SK-N-SH (cell line): ENCODE data around the gene RAB3D. TPM values are rescaled to one million over a fixed set of nuclear protein-coding genes. Genes with fewer than 3 reads are reported as not detected.

Source experiments
- CTCF ChIA-PET: fragments of 300-600, 350-600 bp; formaldehyde crosslinking; extraction: SDS; loops from one replicate; lab custom pipeline; 2021; lab: Yijun Ruan, JAX
- POLR2A ChIA-PET: fragments of 350-600 bp; sonication (Branson Sonifier 250); formaldehyde crosslinking; extraction: SDS; loops from one replicate; lab custom pipeline; 2020; ENCODE audit warnings: antibody characterized with exemption, inconsistent platforms; lab: Yijun Ruan, JAX
- DNase-seq: peaks from one replicate; pipeline ENCODE4 v3.0.0; 2012
- H2AFZ ChIP-seq: fragments of 200-600 bp; sonication (generic); 2 replicates; pipeline ENCODE4 v1.8.1; 2016; ENCODE audit warnings: antibody characterized with exemption, mild to moderate bottlenecking, low read depth
- H3F3A ChIP-seq: fragments of 200-600 bp; sonication (generic); replicated peaks from 2 replicates; pipeline ENCODE3; 2016; ENCODE audit warnings: antibody characterized with exemption, mild to moderate bottlenecking; ENCODE audit not compliant: insufficient read depth
- H3K27ac ChIP-seq, 2 experiments: fragments of 200-500 bp in 1 of 2; fragments of 200-600 bp in 1 of 2; sonication (Bioruptor generic) in 1 of 2; sonication (generic), shearing (Covaris generic) in 1 of 2; 2 replicates each; pipeline versions ENCODE4 v1.5.1 to v1.6.1; 2014 to 2016; ENCODE audit warnings: low read depth in 2 of 2, inconsistent platforms in 1 of 2, low read length in 1 of 2, mild to moderate bottlenecking in 1 of 2, mixed read lengths in 1 of 2
- H3K27me3 ChIP-seq: fragments of 200-600 bp; sonication (generic), shearing (Covaris generic); 2 replicates; pipeline ENCODE4 v1.6.1; 2016; ENCODE audit warnings: mixed run types; ENCODE audit not compliant: insufficient read depth
- H3K36me3 ChIP-seq, 2 experiments: fragments of 200-500 bp in 1 of 2; fragments of 200-600 bp in 1 of 2; sonication (Bioruptor generic) in 1 of 2; sonication (generic) in 1 of 2; replicated peaks in 1 of 2; 2 replicates each; pipeline versions ENCODE3 to v1.5.1; 2014 to 2016; ENCODE audit warnings: low read length in 1 of 2, mild to moderate bottlenecking in 1 of 2; ENCODE audit not compliant: insufficient read depth in 2 of 2, control insufficient read depth in 1 of 2
- H3K4me1 ChIP-seq, 2 experiments: fragments of 200-500 bp in 1 of 2; fragments of 200-600 bp in 1 of 2; sonication (Bioruptor generic) in 1 of 2; sonication (generic), shearing (Covaris generic) in 1 of 2; 2 replicates each; pipeline versions ENCODE4 v1.5.1 to v1.6.1; 2014 to 2016; ENCODE audit warnings: low read depth in 1 of 2, low read length in 1 of 2, mixed run types in 1 of 2; ENCODE audit not compliant: insufficient read depth in 2 of 2, control insufficient read depth in 1 of 2
- H3K4me2 ChIP-seq: fragments of 200-600 bp; sonication (generic), shearing (Covaris generic); 2 replicates; pipeline ENCODE4 v1.6.1; 2017; ENCODE audit warnings: mixed run types
- H3K4me3 ChIP-seq, 2 experiments: fragments of 200-500 bp in 1 of 2; fragments of 200-600 bp in 1 of 2; sonication (Bioruptor generic) in 1 of 2; sonication (generic), shearing (Covaris generic) in 1 of 2; 2 replicates each; pipeline versions ENCODE4 v1.5.1 to v1.8.1; 2014 to 2016; ENCODE audit warnings: low read depth in 2 of 2, inconsistent platforms in 1 of 2, low read length in 1 of 2, mild to moderate bottlenecking in 1 of 2, mixed read lengths in 1 of 2, moderate library complexity in 1 of 2
- H3K79me2 ChIP-seq: fragments of 200-600 bp; sonication (generic); 2 replicates; pipeline ENCODE4 v1.8.1; 2017; ENCODE audit warnings: mild to moderate bottlenecking; ENCODE audit not compliant: insufficient read depth
- H3K9ac ChIP-seq: fragments of 200-600 bp; sonication (generic); 2 replicates; pipeline ENCODE4 v1.6.1; 2017; ENCODE audit warnings: mixed run types
- H3K9me2 ChIP-seq: fragments of 200-600 bp; sonication (generic); 2 replicates; pipeline ENCODE4 v1.6.1; 2017; ENCODE audit warnings: mixed run types
- H3K9me3 ChIP-seq: fragments of 200-600 bp; sonication (generic); 2 replicates; pipeline ENCODE4 v1.6.1; 2017; ENCODE audit warnings: mixed run types, mild to moderate bottlenecking, moderate library complexity
- H4K20me1 ChIP-seq: fragments of 200-600 bp; sonication (generic); 2 replicates; pipeline ENCODE4 v1.6.1; 2017; ENCODE audit warnings: mild to moderate bottlenecking, mixed run types; ENCODE audit not compliant: insufficient read depth
- ELF1 ChIP-seq: IDR thresholded peaks from 2 replicates; pipeline ENCODE4 v1.4.0; 2012
- EZH2phosphoT487 ChIP-seq: fragments of 200-600 bp; sonication (generic); IDR thresholded peaks from 2 replicates; pipeline ENCODE4 v1.6.1; 2017; ENCODE audit warnings: low read depth, mixed run types, mild to moderate bottlenecking, antibody characterized with exemption, moderate library complexity, borderline replicate concordance
- FOSL2 ChIP-seq: IDR thresholded peaks from 2 replicates; pipeline ENCODE4 v1.4.0; 2012; ENCODE audit warnings: low read depth, mild to moderate bottlenecking, moderate library complexity, borderline replicate concordance
- IRF3 ChIP-seq: fragments of 150-350 bp; IDR thresholded peaks from 2 replicates; pipeline ENCODE4 v1.6.1; 2016; ENCODE audit warnings: mild to moderate bottlenecking, low read depth, low read length
- JUND ChIP-seq: IDR thresholded peaks from 2 replicates; pipeline ENCODE4 v1.4.0; 2012
- NRF1 ChIP-seq: IDR thresholded peaks from 2 replicates; pipeline ENCODE4 v1.6.1; 2012; ENCODE audit warnings: low read depth, mild to moderate bottlenecking, low read length
- RCOR1 ChIP-seq: fragments of 150-350 bp; IDR thresholded peaks from 2 replicates; pipeline ENCODE4 v1.6.1; 2017; ENCODE audit warnings: antibody characterized with exemption, low read length
- RFX5 ChIP-seq: IDR thresholded peaks from 2 replicates; pipeline ENCODE4 v1.6.1; 2012; ENCODE audit warnings: mild to moderate bottlenecking, improper control_type of control experiment, low read length
- RXRA ChIP-seq: IDR thresholded peaks from 2 replicates; pipeline ENCODE4 v1.4.0; 2012; ENCODE audit warnings: low read depth, mild to moderate bottlenecking, borderline replicate concordance
- TCF12 ChIP-seq: IDR thresholded peaks from 2 replicates; pipeline ENCODE4 v1.4.0; 2012
- WGBS: methylation state at CpG from one replicate; pipeline ENCODE4 v1.1.6; 2017; ENCODE audit warnings: low lambda C conversion rate; 5-methylcytosine and 5-hydroxymethylcytosine counted together
- polyA plus RNA-seq, 3 experiments: library from polyadenylated mRNA; depleted of rRNA; stranded (reverse); fragments of >200 nt; gene quantifications; 2 replicates each; pipeline ENCODE4 v1.2.3, GENCODE V29; 2012
- TF ChIP-seq, protein P1 (sequence below): IDR thresholded peaks from 2 replicates; pipeline ENCODE4 v1.6.1; 2012; ENCODE audit warnings: mild to moderate bottlenecking, low read depth, low read length, moderate library complexity
- TF ChIP-seq, protein P2 (sequence below): IDR thresholded peaks from 2 replicates; pipeline ENCODE4 v1.4.0; 2012; ENCODE audit warnings: low read depth, borderline replicate concordance

RAB3D gene
- polyA plus RNA-seq, 1 of the 3 experiments (the other 2 are of a cell fraction): 27.0 TPM

- TF ChIP-seq ELF1: peak; percentile 57
- TF ChIP-seq TCF12: peak; percentile 65; the same call in 1 of the 2 replicates
- TF ChIP-seq, protein P1, sequence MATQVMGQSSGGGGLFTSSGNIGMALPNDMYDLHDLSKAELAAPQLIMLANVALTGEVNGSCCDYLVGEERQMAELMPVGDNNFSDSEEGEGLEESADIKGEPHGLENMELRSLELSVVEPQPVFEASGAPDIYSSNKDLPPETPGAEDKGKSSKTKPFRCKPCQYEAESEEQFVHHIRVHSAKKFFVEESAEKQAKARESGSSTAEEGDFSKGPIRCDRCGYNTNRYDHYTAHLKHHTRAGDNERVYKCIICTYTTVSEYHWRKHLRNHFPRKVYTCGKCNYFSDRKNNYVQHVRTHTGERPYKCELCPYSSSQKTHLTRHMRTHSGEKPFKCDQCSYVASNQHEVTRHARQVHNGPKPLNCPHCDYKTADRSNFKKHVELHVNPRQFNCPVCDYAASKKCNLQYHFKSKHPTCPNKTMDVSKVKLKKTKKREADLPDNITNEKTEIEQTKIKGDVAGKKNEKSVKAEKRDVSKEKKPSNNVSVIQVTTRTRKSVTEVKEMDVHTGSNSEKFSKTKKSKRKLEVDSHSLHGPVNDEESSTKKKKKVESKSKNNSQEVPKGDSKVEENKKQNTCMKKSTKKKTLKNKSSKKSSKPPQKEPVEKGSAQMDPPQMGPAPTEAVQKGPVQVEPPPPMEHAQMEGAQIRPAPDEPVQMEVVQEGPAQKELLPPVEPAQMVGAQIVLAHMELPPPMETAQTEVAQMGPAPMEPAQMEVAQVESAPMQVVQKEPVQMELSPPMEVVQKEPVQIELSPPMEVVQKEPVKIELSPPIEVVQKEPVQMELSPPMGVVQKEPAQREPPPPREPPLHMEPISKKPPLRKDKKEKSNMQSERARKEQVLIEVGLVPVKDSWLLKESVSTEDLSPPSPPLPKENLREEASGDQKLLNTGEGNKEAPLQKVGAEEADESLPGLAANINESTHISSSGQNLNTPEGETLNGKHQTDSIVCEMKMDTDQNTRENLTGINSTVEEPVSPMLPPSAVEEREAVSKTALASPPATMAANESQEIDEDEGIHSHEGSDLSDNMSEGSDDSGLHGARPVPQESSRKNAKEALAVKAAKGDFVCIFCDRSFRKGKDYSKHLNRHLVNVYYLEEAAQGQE: no peak; the same call in 1 of the 2 replicates
- TF ChIP-seq RXRA: no peak
- peak; percentile 78; the same call in 1 of the 2 replicates for TF ChIP-seq FOSL2
- no peak for TF ChIP-seq EZH2phosphoT487
- peak; percentile 77 for TF ChIP-seq IRF3
These were observed 6.9 kb upstream of the RAB3D start, which contains the start of the genes CCDC159 and TMEM205 (continued) for GRCh38 chr19:11346104-11346940.

DNA sequence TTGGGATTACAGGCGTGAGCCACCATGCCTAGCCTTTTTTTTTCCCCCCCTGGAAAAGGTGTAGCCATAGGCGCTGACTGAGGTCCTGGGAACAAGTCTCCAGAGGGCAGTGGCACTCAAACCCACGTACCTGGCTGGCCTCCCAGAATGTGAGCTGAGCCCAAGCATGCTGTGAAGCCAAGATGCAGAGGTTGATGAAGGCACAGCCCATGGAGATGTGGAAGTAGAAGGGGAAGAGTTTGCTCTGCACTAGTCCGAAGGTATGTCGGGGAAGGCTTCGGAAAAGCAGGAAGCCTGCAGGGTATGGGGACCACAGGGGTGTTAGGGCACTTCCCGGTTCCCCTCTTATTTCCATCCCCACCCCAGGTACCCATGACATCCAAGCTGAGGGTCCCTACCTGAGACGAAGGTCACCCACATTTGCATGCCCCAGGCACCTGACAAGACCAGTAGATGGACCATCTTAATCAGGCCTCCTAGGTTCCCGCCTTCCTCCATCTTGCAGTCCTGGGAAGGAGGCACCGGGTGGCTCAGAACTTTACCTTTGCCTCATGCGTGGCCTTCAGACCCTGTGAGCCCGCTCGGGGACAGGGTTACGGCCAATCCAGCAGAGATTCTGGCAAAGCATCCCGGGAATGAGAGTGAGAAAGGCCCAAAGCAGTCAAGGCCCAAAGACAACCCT is 5.8 kb upstream of the RAB3D start:
- Histone ChIP-seq H3F3A (peaks cover 18% of the 10 kb centered on the region), H4K20me1 (peaks cover 7% of the 10 kb centered on the region), H3K79me2 (no peaks in the 10 kb centered on the region), H3K27me3 (no peaks in the 10 kb centered on the region), H2AFZ (0 out of 2 replicates have a peak overlapping the region, but pooled peaks have one; percentile 77), H3K36me3 (peaks cover 4 to 10% of the 10 kb centered on the region in 2 experiments), H3K9me3 (no peaks in the 10 kb centered on the region), H3K27ac (peak overlapping the region; percentile 58 to 60; a peak in 2 of 4 replicates), H3K9ac (peak overlapping the region; percentile 76), H3K4me1 (peaks cover 13 to 14% of the 10 kb centered on the region in 2 experiments; a peak in 2 of 4 replicates), H3K9me2 (no peaks in the 10 kb centered on the region), H3K4me3 (peak overlapping the region; percentile 74 to 96), H3K4me2 (peak overlapping the region; percentile 85)
- ChIA-PET POLR2A (interaction anchor here (0.6 to 2.3 kb wide), 4 partner anchors 20 to 38 kb away, joined by 3 to 15 read pairs (median 4); partner anchors contain the start of genes EPOR and SWSAP1), CTCF (interaction anchor here (1.3 to 3.0 kb wide), 4 partner anchors 30 to 137 kb away, joined by 5 to 23 read pairs (median 7); partner anchors contain the start of gene SWSAP1)
- WGBS: 56% methylated on average over 13 of the region's 15 CpGs
- TF ChIP-seq RCOR1: no peak
- no peak for TF ChIP-seq IRF3
- TF ChIP-seq JUND: no peak
- TF ChIP-seq, protein P2, sequence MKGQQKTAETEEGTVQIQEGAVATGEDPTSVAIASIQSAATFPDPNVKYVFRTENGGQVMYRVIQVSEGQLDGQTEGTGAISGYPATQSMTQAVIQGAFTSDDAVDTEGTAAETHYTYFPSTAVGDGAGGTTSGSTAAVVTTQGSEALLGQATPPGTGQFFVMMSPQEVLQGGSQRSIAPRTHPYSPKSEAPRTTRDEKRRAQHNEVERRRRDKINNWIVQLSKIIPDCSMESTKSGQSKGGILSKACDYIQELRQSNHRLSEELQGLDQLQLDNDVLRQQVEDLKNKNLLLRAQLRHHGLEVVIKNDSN: no peak
- no peak for TF ChIP-seq RFX5
- TF ChIP-seq NRF1: no peak
- peak; percentile 5 for DNase-seq
